LHCN-M2 (cell line): ENCODE measurements around the gene ZNF8. TPM values are rescaled to one million over a fixed set of nuclear protein-coding genes. Genes with fewer than 3 reads are reported as not detected.
"Not testable (repeated sequence)": the region's sequence is repeated elsewhere in the genome, so short reads cannot be mapped to it uniquely, and the experiment has no call there.

Experiments
- DNase-seq: peaks from one replicate; pipeline ENCODE4 v3.0.0-alpha.2; 2012; ENCODE audit warnings: low read depth
- total RNA-seq: library from RNA; depleted of rRNA; stranded (reverse); fragments of >200 nt; gene quantifications from 2 replicates; pipeline ENCODE4 v1.2.3, GENCODE V29; 2014; rRNA removed

Gene ZNF8
- total RNA-seq, 1 experiment from 2014 or later: 6.2 TPM

DNA sequence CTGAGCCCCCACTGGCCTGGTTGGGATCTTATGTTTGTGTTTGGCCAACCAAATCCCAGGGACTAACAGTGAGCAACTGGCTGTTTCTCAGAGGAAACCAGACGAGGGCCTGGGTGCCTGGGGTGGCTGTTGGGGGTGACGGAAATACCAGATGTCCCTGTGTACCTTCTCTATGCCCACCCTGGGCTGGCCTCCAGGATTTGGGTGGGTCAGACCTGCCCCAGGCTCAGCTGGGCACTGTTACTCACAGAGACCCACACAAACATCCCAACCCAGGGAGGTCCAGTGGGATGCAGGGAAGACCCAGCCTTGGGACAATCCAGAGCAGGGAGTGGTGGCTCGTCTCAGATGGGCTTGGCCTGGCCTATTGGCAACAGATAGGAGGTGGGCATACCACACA lies 56.9 kb downstream of the ZNF8 start:
- no peak for DNase-seq

DNA sequence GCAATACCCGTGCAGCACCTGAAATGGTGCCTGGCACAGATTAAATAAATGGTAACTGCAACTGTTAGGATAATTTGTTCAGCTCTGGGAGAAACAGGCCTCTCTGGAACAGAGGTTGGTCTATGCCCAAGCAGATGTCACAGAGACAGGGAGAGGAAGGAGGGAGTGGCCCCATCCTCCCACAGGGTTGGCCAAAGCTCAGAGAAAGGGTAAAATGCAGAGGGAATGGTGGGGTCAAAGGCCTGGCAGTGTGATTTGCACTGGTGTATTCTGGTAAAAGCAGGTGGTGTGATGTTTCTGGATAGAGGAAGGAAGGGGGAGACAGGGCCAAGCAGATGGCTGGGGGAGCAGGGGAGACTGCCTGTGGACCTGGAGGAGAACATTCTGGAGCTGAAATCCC lies 57.5 kb downstream of the ZNF8 start:
- no peak for DNase-seq

GRCh38 chr19:58336820-58337219 lies 58.1 kb downstream of the ZNF8 start:
- no peak for DNase-seq

DNA sequence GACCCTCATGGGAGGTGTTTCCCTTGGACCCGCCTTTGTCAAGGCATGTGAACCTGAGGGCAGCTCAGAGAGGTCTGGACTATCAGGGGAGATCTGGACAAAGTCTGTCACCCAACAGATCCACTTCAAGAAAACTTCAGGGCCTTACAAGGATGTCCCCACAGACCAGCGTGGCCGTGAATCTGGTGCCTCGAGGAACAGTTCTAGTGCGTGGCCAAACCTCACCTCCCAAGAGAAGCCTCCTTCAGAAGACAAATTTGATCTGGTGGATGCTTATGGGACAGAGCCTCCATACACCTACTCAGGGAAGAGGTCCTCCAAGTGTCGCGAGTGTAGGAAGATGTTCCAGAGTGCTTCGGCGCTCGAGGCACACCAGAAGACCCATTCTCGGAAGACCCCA lies 59.6 kb downstream of the ZNF8 start:
- DNase-seq: no peak

GRCh38 chr19:58338825-58339558 lies 60.2 kb downstream of the ZNF8 start:
- peak; percentile 10 for DNase-seq

GRCh38 chr19:58345558-58345957 lies 66.8 kb downstream of the ZNF8 start:
- no peak for DNase-seq

DNA sequence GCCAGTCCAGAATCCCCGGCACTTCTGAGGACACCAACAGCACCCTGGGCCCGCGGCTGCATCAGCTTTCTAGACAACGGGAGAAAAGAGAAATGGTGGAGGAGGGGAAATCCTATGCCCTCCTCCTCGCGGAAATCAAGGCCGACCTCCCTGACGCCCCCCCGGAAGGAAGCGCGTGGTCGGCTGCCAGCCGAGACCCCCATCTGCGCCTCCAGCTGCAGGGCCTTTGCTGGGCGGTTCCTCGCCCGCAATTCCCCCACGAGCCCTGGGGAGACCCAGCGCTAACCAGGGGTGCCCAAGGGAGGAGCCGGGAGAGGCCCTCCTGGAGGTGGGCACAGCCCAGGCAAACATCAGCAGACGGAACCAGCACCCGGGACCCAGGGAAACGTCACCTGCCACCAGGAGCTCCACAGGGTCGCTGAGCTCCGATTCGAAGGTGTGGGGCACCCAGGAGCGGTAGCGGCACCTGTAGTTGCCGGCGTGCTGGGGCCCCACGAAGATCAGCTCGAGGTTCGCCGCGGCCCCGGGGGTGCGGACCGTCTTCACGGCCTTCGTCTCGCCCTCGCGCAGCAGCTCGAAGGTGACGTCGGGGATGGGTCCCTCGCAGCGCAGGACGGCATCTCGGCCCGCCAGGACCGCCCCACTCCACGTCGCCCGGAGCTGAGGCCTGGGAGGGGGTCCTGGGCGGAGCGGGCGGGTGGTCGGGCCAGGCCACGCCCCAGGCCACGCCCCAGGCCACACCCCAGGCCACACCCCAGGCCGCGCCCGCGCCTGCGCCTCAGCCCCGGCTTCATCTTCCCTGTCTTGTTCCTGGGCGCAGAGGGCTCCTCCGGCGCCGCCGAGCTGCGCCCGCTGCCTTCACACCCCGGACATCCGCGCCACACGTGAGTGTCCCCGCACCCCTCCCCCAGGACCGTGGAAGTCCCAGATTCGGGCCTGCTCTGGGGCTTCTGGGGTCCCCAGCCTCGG lies 68.5 kb downstream of the ZNF8 start:
- peak; percentile 63 for DNase-seq

- DNase-seq: not testable (repeated sequence)
These were observed 69.3 kb downstream of the ZNF8 start for GRCh38 chr19:58348080-58348479.

DNA sequence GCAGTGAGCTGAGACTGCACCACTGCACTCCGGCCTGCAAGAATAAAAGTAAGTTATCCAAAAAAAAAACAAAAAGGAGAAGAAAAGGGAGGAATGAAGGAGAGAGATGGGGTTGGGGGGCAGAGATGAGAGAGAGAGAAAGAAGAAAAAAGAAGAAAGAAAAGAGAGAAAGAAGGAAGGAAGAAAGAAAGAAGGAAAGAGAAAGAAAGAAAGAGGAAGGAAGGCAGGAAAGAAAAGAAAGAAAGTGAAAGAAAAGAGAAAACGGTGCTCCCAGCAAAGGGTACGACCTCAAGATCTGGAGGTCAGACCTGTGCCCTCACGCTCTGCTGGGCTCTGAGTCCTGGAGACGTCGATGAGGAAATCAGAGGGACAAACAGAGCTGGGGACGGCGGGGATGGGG lies 70.8 kb downstream of the ZNF8 start:
- DNase-seq: no peak

DNA sequence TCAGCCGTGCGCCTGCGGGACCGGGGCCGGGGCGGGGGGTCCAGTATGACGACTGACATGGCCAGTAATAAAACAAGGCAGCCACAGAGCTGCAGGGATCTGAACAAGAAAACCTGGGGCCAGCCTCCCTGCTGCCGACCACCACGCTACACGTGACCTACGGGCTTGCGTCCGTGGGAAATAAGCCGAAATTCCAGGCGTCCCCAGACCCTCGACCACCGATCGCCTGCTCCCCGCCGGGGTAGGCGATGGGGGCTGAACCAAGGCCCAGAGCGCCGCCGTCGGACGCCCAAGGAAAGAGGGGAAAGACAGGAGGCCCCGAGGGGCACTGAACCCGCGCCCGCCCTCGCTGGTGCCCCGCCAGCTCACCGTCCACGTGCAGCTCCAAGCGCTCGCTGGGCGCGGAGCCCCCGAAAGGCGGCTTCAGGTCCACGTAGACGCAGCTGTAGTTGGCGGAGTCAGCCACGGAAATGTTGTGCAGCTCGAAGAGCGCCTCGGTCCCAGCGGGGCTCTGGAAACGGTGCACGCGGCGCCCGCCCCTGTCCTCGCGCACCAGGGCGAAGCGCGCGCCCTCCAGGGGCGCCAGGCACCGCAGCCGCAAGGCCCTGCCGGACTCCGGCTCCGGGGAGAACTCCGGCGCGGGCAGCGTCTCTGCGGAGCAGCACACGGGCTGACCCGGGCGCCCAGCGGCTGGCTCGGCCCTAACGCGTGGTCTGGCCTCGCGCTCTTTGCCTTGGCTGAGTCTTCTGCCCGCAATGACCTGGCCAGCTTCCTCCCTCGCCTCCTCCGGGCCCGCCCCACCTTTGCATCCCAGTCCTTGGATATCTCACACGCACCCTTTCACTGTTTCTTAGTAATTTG lies 71.5 kb downstream of the ZNF8 start:
- no peak for DNase-seq

DNA sequence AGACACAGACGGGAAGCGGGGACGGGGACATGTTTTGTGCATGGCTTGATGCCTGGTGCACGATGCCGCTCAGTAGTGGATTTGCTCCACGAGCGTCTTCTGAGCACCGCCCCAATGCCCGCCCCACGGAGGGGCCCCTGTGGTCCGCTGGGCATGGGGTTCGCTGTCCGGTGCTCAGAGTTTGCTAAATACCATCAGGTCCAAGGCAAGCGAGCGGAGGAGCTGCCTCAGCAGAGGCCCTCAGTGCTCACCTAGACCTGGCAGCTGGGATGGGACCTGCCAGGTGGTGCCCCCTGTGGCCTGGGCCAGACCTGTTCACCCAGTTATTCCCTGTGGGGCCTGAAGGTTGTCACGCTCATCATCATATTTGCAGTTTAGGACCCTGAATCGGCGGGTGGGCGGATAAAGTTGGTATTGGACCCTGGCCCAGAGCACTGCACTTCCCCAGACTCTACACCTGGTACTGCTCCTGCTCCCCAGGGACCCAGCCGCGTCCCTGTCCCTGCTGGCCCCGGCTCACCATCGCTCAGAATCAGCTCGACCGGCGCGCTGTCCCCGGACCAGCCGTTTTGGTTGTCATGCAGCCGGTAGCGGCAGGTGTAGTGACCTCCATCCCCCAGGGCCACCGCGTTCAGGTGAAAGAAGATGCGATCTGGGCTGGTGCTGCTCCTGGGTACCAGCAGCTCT lies 72.3 kb downstream of the ZNF8 start:
- no peak for DNase-seq

DNA sequence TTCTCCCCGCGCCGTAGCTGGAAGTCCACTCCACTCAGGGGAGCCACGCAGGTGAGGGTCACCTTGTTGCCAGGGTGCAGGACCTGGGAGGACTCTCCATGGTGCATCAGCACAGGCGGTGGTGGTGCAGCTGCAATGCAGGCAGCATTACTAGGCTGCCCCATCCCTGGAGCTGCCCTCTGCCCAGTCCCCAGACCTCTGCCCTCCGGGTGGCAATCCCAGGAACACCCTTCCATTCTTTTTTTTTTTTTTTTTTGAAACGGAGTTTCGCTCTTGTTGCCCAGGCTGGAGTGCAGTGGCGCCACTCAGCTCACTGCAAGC lies 72.8 kb downstream of the ZNF8 start:
- DNase-seq: no peak

- DNase-seq: no peak
These were observed 73.4 kb downstream of the ZNF8 start for GRCh38 chr19:58351990-58352755.

Other genes starting within 250 kb of the ZNF8 start
- not detected in 2 replicates for gene ZSCAN1, start 244.9 kb upstream of the ZNF8 start, total RNA-seq
- 0.83 and 1.4 TPM in 2 replicates for gene ZNF135, start 219.7 kb upstream of the ZNF8 start, total RNA-seq
- 57.6 and 59.5 TPM in 2 replicates for gene ZSCAN18, start 180.7 kb upstream of the ZNF8 start, total RNA-seq
- 10.5 and 11.8 TPM in 2 replicates for gene ZNF329, start 128.2 kb upstream of the ZNF8 start, total RNA-seq
- gene ZNF274, start 95.9 kb upstream of the ZNF8 start, total RNA-seq: 12.2 and 12.7 TPM in 2 replicates
- gene ZNF544, start 50.0 kb upstream of the ZNF8 start, total RNA-seq: 43.8 and 49.2 TPM in 2 replicates
- 52.8 and 59.9 TPM in 2 replicates for gene ERVK3-1, start 26.4 kb downstream of the ZNF8 start, total RNA-seq
- 2.6 and 3.5 TPM in 2 replicates for gene ZSCAN22, start 48.0 kb downstream of the ZNF8 start, total RNA-seq
- 27.7 and 62.6 TPM in 2 replicates for gene A1BG, start 74.5 kb downstream of the ZNF8 start, total RNA-seq
- 1.1 TPM in 2 replicates for gene ZNF497, start 83.8 kb downstream of the ZNF8 start, total RNA-seq
- gene ZNF837, start 102.1 kb downstream of the ZNF8 start, total RNA-seq: 4.6 and 6.0 TPM in 2 replicates
- gene RPS5, start 108.3 kb downstream of the ZNF8 start, total RNA-seq: 1,719 and 2,296 TPM in 2 replicates
- gene RNF225, start 116.7 kb downstream of the ZNF8 start, total RNA-seq: 0.29 TPM in 1 of 2 replicates, not detected in the other
- 16.5 and 18.8 TPM in 2 replicates for gene ZNF584, start 129.7 kb downstream of the ZNF8 start, total RNA-seq
- gene ZNF132, start 161.2 kb downstream of the ZNF8 start, total RNA-seq: 5.3 and 5.7 TPM in 2 replicates
- 7.8 and 8.6 TPM in 2 replicates for gene ZNF324B, start 172.7 kb downstream of the ZNF8 start, total RNA-seq
- gene ZNF324, start 188.1 kb downstream of the ZNF8 start, total RNA-seq: 14.9 and 15.5 TPM in 2 replicates
- 17.1 and 19.6 TPM in 2 replicates for gene ZNF446, start 197.4 kb downstream of the ZNF8 start, total RNA-seq
- 2.7 and 9.9 TPM in 2 replicates for gene SLC27A5, start 233.0 kb downstream of the ZNF8 start, total RNA-seq
- gene ZBTB45, start 240.9 kb downstream of the ZNF8 start, total RNA-seq: 9.2 and 10.1 TPM in 2 replicates